BJ (cell line): ENCODE results near the gene TRABD2B. TPM values are rescaled to one million over a fixed set of nuclear protein-coding genes. Genes with fewer than 3 reads are reported as not detected.

ENCODE experiments used
- CTCF ChIA-PET: fragments of 350-600 bp; formaldehyde crosslinking; extraction: SDS; loops from one replicate; lab custom pipeline; 2021; ENCODE audit warnings: antibody characterized with exemption, inconsistent platforms; lab: Yijun Ruan, JAX
- POLR2A ChIA-PET: fragments of 300-600 bp; sonication (Branson Sonifier 250); formaldehyde crosslinking; extraction: SDS; loops from one replicate; lab custom pipeline; 2021; ENCODE audit warnings: antibody characterized with exemption; lab: Charles Lee
- DNase-seq: peaks from one replicate; pipeline ENCODE4 v3.0.0-alpha.2; 2011; ENCODE audit warnings: low read depth
- H3K27me3 ChIP-seq: 2 replicates; pipeline ENCODE4 v1.6.0; 2011; ENCODE audit warnings: low read length; ENCODE audit not compliant: control insufficient read depth, insufficient read depth
- H3K36me3 ChIP-seq: 2 replicates; pipeline ENCODE4 v1.5.1; 2011; ENCODE audit warnings: low read length; ENCODE audit not compliant: control insufficient read depth, insufficient read depth
- H3K4me3 ChIP-seq: 2 replicates; pipeline ENCODE4 v1.5.1; 2011; ENCODE audit warnings: low read depth, mild to moderate bottlenecking, control low read depth, low read length
- CTCF ChIP-seq: IDR thresholded peaks from 2 replicates; pipeline ENCODE4 v1.5.1; 2011; ENCODE audit warnings: low read depth, mild to moderate bottlenecking, control low read depth, inconsistent platforms, low read length, moderate library complexity; ENCODE audit not compliant: insufficient read depth
- polyA plus RNA-seq: library from polyadenylated mRNA; depleted of rRNA; stranded (reverse); fragments of >200 nt; gene quantifications from 2 replicates; pipeline ENCODE4 v1.2.3, GENCODE V29; 2011

TRABD2B gene
- polyA plus RNA-seq, 1 experiment = not detected

- ChIA-PET POLR2A (no interaction called here), CTCF (interaction anchor here (1.4 kb wide), 1 partner anchor 9 kb away, joined by 3 read pairs; no protein-coding TSS in a partner anchor)
- Histone ChIP-seq H3K36me3 (no peaks in the 10 kb centered on the region), H3K27me3 (no peaks in the 10 kb centered on the region), H3K4me3 (no peak overlapping the region)
- DNase-seq = no peak
- no peak for TF ChIP-seq CTCF
These were observed 186.1 kb downstream of the TRABD2B start for GRCh38 chr1:47810964-47811682.

GRCh38 chr1:47809301-47810084, 187.7 kb downstream of the TRABD2B start:
- H3K36me3 ChIP-seq = no peaks in the 10 kb centered on the region
- DNase-seq = no peak
- no peak overlapping the region for H3K4me3 ChIP-seq
- no peak for TF ChIP-seq CTCF
- H3K27me3 ChIP-seq = no peaks in the 10 kb centered on the region
- POLR2A ChIA-PET = no interaction called here
- CTCF ChIA-PET = no interaction called here

GRCh38 chr1:47808612-47809011, 188.6 kb downstream of the TRABD2B start:
- no peak for TF ChIP-seq CTCF
- Histone ChIP-seq H3K36me3 (no peaks in the 10 kb centered on the region), H3K27me3 (no peaks in the 10 kb centered on the region), H3K4me3 (no peak overlapping the region)
- POLR2A ChIA-PET = no interaction called here
- CTCF ChIA-PET = no interaction called here
- no peak for DNase-seq

DNA sequence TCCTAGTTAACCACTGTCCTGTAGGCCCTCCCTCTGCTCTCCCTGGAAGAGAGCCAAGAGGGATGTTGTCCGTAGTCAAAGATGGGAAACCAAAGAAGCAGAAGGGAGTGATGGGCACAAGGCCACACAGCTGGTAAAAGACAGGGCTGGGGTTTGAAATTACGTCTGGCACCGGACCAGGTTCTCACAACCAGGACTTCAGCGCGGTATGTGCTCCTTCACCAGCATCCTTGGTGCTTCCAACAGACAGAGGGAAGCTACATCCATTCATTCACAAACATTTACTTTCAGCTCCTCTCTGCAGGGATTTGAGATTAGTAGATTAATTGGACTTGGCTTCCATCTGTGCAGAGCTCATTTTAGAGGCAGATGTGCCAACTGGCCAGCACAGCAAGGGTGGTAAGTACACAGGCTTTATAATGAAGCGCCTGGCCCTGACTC, 191.2 kb downstream of the TRABD2B start:
- no peak for TF ChIP-seq CTCF
- no peak for DNase-seq
- no peaks in the 10 kb centered on the region for H3K27me3 ChIP-seq
- H3K4me3 ChIP-seq = no peak overlapping the region
- no peaks in the 10 kb centered on the region for H3K36me3 ChIP-seq
- ChIA-PET POLR2A (no interaction called here), CTCF (no interaction called here)

- TF ChIP-seq CTCF = no peak
- CTCF ChIA-PET = no interaction called here
- Histone ChIP-seq H3K4me3 (no peak overlapping the region), H3K27me3 (no peaks in the 10 kb centered on the region), H3K36me3 (no peaks in the 10 kb centered on the region)
- POLR2A ChIA-PET = no interaction called here
- DNase-seq = no peak
These were observed 192.2 kb downstream of the TRABD2B start for GRCh38 chr1:47805018-47805417.
